ENCODE results near the gene CCDC92.

Gene CCDC92

DNA sequence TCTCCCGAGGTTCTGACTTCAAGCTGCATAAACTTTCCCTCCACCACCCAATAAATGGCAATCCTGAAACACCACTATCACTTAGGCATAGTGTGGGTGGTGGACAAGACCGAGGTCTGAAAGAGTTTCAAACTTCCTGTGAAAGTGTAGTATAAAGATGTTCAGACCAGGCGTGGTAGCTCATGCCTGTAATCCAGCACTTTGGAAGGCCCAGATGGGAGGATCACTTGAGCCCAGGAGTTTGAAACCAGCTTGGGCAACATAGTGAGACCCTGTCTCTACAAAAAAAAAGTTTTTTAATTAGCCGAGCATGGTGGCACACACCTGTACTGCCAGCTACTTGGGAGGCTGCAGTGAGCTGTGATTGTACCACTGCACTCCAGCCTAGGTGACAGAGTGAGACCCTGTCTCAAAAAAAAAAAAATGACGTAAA lies 61.9 kb downstream of the CCDC92 start:
- no peak overlapping the region for H3K4me3 ChIP-seq (ENCODE audit: low read depth, low read length)
- no peak for DNase-seq (ENCODE audit: low read depth)
- TF ChIP-seq, protein P1, sequence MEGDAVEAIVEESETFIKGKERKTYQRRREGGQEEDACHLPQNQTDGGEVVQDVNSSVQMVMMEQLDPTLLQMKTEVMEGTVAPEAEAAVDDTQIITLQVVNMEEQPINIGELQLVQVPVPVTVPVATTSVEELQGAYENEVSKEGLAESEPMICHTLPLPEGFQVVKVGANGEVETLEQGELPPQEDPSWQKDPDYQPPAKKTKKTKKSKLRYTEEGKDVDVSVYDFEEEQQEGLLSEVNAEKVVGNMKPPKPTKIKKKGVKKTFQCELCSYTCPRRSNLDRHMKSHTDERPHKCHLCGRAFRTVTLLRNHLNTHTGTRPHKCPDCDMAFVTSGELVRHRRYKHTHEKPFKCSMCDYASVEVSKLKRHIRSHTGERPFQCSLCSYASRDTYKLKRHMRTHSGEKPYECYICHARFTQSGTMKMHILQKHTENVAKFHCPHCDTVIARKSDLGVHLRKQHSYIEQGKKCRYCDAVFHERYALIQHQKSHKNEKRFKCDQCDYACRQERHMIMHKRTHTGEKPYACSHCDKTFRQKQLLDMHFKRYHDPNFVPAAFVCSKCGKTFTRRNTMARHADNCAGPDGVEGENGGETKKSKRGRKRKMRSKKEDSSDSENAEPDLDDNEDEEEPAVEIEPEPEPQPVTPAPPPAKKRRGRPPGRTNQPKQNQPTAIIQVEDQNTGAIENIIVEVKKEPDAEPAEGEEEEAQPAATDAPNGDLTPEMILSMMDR (conservative IDR thresholded peaks at IDR 0.05; ENCODE audit: low read depth, low read length): no peak

DNA sequence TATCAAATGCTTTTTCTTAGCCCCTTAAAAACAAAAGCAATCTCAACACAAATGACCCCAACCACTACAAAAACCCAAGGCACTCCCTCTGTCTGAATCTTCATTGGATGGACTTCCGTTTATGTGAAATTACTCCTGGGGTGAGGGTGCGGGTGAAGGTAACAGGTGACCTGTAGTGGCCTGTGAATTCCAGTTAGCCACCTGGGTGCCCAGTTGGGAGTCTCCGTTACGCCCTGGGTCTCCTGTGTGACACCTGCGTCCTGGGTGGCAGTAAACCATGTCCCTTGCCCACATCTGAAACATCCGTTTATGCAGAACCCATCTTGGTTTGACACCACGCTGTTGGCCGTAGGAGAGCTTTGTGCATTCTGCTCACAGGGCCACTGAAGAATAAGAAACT lies 62.6 kb downstream of the CCDC92 start:
- H3K4me3 ChIP-seq (ENCODE audit: low read depth, low read length): no peak overlapping the region
- no peak for DNase-seq (ENCODE audit: low read depth)
- TF ChIP-seq, protein P1 (conservative IDR thresholded peaks at IDR 0.05; ENCODE audit: low read depth, low read length): no peak

DNA sequence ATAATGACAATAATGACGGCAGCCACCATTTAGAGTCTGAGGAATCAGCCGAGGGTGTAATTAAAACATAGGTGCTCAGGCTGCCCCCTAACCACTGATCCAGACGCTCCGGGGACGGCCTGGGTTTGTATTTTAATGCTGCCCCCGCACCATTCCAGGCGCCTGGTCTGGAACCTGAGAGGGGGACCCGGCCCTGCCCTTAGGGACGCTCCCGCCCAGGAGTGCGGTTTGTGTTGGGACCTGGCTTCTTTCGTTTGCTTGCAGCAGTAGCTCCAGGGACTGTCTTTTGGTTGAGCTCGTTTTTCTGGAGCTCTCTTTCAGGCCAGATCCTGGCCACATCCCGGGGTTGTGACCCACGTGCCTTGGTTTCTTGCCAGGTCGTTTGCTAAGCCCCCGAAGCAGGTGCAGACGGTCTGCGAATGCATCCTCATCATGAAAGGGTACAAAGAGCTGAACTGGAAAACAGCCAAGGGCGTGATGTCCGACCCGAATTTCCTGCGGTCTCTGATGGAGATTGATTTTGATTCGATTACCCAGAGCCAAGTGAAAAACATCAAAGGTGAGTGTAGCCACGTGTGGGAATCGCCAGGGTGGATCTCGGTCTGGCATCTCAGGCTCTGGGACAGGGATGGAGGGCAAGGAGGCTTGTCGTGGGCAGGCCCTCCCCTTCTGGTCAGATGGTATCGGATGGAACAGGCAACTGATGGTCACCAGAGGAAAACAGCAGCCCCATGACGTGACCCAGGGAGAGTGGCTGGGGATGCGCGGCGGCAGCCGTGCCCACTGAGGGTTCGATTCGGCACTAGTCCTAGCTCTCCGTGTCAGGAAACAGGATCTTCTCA lies 63.5 kb downstream of the CCDC92 start:
- no peak overlapping the region for H3K4me3 ChIP-seq (ENCODE audit: low read depth, low read length)
- no peak for DNase-seq (ENCODE audit: low read depth)
- TF ChIP-seq, protein P1 (conservative IDR thresholded peaks at IDR 0.05; ENCODE audit: low read depth, low read length): no peak

DNA sequence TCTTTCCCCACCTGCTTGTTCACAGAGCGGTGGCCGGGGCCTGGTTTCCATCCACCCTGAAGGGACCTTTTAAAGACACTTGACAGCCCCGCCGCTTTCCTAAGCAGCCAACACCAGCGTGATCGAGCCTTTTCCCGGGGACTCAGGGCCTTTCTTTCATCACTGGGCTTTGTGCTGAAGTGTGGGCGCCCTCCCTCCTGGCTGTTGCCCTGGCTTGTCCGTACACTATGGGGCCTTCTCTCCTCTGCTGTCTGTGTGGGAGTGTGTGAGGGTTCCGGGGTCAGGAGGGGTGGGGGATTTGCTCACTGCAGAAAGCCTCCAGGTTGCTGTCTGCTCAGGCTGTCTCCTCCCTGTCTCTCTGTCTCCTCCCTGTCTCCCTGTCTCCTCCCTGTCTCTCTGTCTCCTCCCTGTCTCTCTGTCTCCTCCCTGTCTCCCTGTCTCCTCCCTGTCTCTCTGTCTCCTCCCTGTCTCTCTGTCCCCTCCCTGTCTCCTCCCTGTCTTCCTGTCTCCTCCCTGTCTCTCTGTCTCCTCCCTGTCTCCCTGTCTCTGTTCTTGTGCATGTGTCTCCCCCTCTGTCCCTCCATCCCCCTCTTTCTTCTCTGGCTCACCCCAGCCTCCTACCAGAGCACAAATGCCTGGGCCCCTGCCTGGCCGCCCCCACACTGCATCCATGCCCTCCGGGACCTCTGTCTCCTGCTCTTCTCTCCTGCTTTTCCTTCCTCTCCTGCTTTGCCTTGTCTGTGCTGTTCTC lies 64.7 kb downstream of the CCDC92 start:
- H3K4me3 ChIP-seq (ENCODE audit: low read depth, low read length): no peak overlapping the region
- TF ChIP-seq, protein P1 (conservative IDR thresholded peaks at IDR 0.05; ENCODE audit: low read depth, low read length): no peak
- peak; percentile 13 for DNase-seq (ENCODE audit: low read depth)

DNA sequence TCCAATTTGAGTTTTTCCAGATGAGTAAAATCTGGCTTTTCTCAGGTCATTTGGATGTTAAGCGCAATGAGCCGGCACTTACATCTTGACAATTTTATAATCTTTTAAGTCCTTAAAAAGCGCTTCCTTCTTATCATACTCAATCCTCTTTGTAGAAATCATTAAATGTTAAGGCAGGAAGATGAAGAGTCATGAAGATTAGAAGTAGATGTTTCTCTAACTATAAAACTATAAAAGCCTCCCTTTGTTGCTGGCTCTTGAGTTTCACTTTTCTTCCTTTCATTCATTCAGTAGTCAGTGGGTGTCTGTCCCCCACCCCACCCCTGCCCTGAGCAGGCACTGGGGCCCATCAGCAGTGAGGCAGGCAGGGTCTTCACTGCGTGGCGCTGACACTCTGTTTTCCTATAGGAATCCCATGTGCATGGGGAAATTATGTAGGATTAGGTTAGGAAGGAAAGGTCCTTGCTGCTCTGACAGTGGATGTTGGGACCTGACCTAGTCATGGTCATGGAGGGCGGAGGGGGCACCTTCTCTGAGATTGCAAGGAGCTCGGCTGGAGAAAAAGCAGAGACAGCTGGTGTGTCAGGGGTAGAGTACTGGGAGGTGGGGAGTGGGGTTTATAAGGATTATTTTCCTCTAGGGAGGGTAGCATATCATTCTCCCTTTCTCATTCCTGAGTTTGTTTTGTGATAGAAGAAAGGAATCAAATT lies 65.8 kb downstream of the CCDC92 start:
- H3K4me3 ChIP-seq (ENCODE audit: low read depth, low read length): no peak overlapping the region
- DNase-seq (ENCODE audit: low read depth): no peak
- TF ChIP-seq, protein P1 (conservative IDR thresholded peaks at IDR 0.05; ENCODE audit: low read depth, low read length): no peak

DNA sequence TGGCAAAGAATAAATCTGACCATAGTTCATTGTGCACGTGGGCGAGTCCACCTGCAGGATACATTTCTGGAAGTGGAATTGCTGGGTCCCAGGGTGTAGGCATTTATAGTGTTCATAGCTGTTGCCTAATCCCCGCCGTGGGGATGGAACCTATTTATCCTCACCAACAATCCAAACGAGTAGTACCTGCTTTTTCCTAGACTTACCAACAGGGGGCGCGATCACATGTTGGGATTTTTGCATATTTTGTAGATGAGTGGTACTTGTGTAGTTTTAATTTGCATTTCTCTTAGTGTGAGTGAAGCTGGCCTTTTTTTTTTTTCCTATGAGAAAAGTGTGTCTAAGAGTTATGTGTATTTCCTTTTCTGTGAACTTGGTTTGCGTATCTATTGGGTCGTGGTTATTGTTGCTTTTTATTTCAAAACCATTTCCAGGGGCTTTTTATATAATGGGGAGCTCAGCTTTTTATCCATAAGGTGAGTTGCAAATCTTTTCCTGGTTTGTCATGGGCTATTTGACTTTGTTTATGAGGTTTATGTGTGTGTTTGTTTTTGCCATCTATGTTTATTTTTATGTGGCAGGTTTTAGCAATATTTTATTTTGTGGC lies 67.2 kb downstream of the CCDC92 start:
- H3K4me3 ChIP-seq (ENCODE audit: low read depth, low read length): no peak overlapping the region
- DNase-seq (ENCODE audit: low read depth): peak; percentile 89
- TF ChIP-seq, protein P1 (conservative IDR thresholded peaks at IDR 0.05; ENCODE audit: low read depth, low read length): peak; percentile 77

Measured in choroid plexus epithelial cell (primary cell).